Measurements from ENCODE around the gene SEC14L3.

SEC14L3 gene

DNA sequence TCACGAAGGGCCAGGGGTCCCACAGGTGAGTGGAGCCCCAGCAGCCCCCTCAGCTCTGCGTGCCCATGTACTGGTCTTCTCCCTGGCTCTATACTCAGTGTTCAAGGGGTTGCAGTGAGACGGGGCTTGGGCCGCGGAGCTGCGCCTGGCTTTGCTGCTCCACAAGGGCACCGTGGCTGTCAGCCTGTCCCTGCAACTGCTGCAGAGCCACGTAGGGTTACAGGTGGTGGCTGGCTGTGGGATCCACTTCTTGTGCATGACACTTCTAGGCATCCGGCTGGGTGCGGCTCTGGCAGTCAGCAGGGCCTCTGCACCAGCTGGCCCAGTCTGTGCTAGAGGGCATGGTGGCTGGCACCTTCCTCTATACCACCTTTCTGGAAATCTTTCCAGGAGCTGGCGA, 32.0 kb downstream of the SEC14L3 start:
- no peak for ATAC-seq
- TF ChIP-seq ZFP3 (CRISPR knock-in tag; IDR thresholded peaks at IDR 0.05): no peak
- no peak for TF ChIP-seq GLIS3 (CRISPR knock-in tag; IDR thresholded peaks at IDR 0.05)
- no peak for TF ChIP-seq ISL1 (CRISPR knock-in tag; IDR thresholded peaks at IDR 0.05)
- TF ChIP-seq, protein P1, sequence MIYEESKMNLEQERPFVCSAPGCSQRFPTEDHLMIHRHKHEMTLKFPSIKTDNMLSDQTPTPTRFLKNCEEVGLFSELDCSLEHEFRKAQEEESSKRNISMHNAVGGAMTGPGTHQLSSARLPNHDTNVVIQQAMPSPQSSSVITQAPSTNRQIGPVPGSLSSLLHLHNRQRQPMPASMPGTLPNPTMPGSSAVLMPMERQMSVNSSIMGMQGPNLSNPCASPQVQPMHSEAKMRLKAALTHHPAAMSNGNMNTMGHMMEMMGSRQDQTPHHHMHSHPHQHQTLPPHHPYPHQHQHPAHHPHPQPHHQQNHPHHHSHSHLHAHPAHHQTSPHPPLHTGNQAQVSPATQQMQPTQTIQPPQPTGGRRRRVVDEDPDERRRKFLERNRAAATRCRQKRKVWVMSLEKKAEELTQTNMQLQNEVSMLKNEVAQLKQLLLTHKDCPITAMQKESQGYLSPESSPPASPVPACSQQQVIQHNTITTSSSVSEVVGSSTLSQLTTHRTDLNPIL (CRISPR knock-in tag; IDR thresholded peaks at IDR 0.05; ENCODE audit: low read depth): no peak
- no peak for TF ChIP-seq ESRRG (CRISPR knock-in tag; IDR thresholded peaks at IDR 0.05)
- TF ChIP-seq ZNF70 (CRISPR knock-in tag; IDR thresholded peaks at IDR 0.05): no peak
- no peak for TF ChIP-seq ZNF8 (CRISPR knock-in tag; IDR thresholded peaks at IDR 0.05)
- TF ChIP-seq TCF4 (CRISPR knock-in tag; IDR thresholded peaks at IDR 0.05; ENCODE audit: borderline replicate concordance): no peak
- no peak for TF ChIP-seq CSDC2 (CRISPR knock-in tag; IDR thresholded peaks at IDR 0.05)
- no peak for TF ChIP-seq ZC3H10 (CRISPR knock-in tag; IDR thresholded peaks at IDR 0.05)
- no peak for TF ChIP-seq ZFP30 (CRISPR knock-in tag; IDR thresholded peaks at IDR 0.05)
- no peak for TF ChIP-seq PPARA (CRISPR knock-in tag; IDR thresholded peaks at IDR 0.05; ENCODE audit: borderline replicate concordance)
- TF ChIP-seq, protein P2, sequence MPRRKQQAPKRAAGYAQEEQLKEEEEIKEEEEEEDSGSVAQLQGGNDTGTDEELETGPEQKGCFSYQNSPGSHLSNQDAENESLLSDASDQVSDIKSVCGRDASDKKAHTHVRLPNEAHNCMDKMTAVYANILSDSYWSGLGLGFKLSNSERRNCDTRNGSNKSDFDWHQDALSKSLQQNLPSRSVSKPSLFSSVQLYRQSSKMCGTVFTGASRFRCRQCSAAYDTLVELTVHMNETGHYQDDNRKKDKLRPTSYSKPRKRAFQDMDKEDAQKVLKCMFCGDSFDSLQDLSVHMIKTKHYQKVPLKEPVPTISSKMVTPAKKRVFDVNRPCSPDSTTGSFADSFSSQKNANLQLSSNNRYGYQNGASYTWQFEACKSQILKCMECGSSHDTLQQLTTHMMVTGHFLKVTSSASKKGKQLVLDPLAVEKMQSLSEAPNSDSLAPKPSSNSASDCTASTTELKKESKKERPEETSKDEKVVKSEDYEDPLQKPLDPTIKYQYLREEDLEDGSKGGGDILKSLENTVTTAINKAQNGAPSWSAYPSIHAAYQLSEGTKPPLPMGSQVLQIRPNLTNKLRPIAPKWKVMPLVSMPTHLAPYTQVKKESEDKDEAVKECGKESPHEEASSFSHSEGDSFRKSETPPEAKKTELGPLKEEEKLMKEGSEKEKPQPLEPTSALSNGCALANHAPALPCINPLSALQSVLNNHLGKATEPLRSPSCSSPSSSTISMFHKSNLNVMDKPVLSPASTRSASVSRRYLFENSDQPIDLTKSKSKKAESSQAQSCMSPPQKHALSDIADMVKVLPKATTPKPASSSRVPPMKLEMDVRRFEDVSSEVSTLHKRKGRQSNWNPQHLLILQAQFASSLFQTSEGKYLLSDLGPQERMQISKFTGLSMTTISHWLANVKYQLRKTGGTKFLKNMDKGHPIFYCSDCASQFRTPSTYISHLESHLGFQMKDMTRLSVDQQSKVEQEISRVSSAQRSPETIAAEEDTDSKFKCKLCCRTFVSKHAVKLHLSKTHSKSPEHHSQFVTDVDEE (CRISPR knock-in tag; IDR thresholded peaks at IDR 0.05): no peak
- TF ChIP-seq OSR1 (CRISPR knock-in tag; IDR thresholded peaks at IDR 0.05): no peak
- TF ChIP-seq SNAI2 (CRISPR knock-in tag; IDR thresholded peaks at IDR 0.05): no peak
- no peak for TF ChIP-seq TOX (CRISPR knock-in tag; IDR thresholded peaks at IDR 0.05; ENCODE audit: borderline replicate concordance)
- TF ChIP-seq, protein P3, sequence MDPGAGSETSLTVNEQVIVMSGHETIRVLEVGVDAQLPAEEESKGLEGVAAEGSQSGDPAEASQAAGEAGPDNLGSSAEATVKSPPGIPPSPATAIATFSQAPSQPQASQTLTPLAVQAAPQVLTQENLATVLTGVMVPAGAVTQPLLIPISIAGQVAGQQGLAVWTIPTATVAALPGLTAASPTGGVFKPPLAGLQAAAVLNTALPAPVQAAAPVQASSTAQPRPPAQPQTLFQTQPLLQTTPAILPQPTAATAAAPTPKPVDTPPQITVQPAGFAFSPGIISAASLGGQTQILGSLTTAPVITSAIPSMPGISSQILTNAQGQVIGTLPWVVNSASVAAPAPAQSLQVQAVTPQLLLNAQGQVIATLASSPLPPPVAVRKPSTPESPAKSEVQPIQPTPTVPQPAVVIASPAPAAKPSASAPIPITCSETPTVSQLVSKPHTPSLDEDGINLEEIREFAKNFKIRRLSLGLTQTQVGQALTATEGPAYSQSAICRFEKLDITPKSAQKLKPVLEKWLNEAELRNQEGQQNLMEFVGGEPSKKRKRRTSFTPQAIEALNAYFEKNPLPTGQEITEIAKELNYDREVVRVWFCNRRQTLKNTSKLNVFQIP (CRISPR knock-in tag; IDR thresholded peaks at IDR 0.05; ENCODE audit: borderline replicate concordance, low read depth): no peak
- TF ChIP-seq, protein P4, sequence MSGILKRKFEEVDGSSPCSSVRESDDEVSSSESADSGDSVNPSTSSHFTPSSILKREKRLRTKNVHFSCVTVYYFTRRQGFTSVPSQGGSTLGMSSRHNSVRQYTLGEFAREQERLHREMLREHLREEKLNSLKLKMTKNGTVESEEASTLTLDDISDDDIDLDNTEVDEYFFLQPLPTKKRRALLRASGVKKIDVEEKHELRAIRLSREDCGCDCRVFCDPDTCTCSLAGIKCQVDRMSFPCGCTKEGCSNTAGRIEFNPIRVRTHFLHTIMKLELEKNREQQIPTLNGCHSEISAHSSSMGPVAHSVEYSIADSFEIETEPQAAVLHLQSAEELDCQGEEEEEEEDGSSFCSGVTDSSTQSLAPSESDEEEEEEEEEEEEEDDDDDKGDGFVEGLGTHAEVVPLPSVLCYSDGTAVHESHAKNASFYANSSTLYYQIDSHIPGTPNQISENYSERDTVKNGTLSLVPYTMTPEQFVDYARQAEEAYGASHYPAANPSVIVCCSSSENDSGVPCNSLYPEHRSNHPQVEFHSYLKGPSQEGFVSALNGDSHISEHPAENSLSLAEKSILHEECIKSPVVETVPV (CRISPR knock-in tag; IDR thresholded peaks at IDR 0.05): no peak

DNA sequence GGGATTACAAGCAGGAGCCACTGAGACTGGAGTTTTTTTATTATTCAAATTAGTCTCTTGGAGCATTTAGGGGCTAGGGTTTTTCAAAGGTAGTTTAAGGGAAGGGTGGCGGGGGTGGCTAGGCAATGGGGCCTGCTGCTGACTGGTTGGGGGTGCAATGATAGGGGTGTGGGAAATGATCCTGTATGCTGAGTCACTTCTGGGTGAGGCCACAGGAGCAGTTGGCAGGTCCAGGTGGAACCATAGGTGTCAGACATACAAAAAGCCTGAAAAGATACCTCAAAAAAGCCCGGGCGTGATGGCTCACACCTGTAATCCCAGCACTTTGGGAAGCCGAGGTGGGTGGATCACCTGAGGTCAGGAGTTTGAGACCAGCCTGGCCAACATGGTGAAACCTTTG, 32.6 kb downstream of the SEC14L3 start:
- no peak for ATAC-seq
- TF ChIP-seq SNAI2 (CRISPR knock-in tag; IDR thresholded peaks at IDR 0.05) (no peak), ZC3H10 (CRISPR knock-in tag; IDR thresholded peaks at IDR 0.05) (no peak), BACH2 (CRISPR knock-in tag; IDR thresholded peaks at IDR 0.05; ENCODE audit: borderline replicate concordance) (no peak)
- TF ChIP-seq, protein P5, sequence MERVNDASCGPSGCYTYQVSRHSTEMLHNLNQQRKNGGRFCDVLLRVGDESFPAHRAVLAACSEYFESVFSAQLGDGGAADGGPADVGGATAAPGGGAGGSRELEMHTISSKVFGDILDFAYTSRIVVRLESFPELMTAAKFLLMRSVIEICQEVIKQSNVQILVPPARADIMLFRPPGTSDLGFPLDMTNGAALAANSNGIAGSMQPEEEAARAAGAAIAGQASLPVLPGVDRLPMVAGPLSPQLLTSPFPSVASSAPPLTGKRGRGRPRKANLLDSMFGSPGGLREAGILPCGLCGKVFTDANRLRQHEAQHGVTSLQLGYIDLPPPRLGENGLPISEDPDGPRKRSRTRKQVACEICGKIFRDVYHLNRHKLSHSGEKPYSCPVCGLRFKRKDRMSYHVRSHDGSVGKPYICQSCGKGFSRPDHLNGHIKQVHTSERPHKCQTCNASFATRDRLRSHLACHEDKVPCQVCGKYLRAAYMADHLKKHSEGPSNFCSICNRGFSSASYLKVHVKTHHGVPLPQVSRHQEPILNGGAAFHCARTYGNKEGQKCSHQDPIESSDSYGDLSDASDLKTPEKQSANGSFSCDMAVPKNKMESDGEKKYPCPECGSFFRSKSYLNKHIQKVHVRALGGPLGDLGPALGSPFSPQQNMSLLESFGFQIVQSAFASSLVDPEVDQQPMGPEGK (CRISPR knock-in tag; IDR thresholded peaks at IDR 0.05; ENCODE audit: borderline replicate concordance): no peak

DNA sequence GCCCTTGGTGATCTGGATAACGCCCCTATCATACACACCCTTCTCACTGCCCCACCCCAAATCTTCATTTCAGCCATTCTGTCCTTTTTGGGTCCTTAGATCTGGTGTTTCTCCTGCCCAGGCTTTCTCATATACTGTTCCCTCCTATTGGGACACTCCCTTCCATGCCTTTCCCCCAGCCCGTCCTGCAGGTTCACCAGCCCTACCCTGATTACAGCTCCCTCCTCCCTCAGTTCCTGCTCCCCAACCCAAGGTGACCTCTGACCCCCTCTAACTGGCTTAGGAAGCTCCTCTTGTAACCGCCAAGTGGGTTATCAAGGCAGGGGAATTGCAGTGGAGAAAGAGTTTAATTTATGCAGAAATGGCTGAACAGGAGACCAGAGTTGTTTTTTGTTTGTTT, 33.3 kb downstream of the SEC14L3 start:
- no peak for ATAC-seq
- TF ChIP-seq CSDC2 (CRISPR knock-in tag; IDR thresholded peaks at IDR 0.05) (no peak), BACH2 (CRISPR knock-in tag; IDR thresholded peaks at IDR 0.05; ENCODE audit: borderline replicate concordance) (no peak), PPARA (CRISPR knock-in tag; IDR thresholded peaks at IDR 0.05; ENCODE audit: borderline replicate concordance) (no peak), OSR1 (CRISPR knock-in tag; IDR thresholded peaks at IDR 0.05) (no peak), ZFP30 (CRISPR knock-in tag; IDR thresholded peaks at IDR 0.05) (no peak), SNAI2 (CRISPR knock-in tag; IDR thresholded peaks at IDR 0.05) (no peak)
- TF ChIP-seq, protein P2 (CRISPR knock-in tag; IDR thresholded peaks at IDR 0.05): no peak
- TF ChIP-seq, protein P4 (CRISPR knock-in tag; IDR thresholded peaks at IDR 0.05): no peak
- TF ChIP-seq, protein P1 (CRISPR knock-in tag; IDR thresholded peaks at IDR 0.05; ENCODE audit: low read depth): no peak
- TF ChIP-seq, protein P5 (CRISPR knock-in tag; IDR thresholded peaks at IDR 0.05; ENCODE audit: borderline replicate concordance): no peak

All from SK-N-SH treated with all-trans-retinoic acid at 6 μM for 48 hours (cell line).